PFSK-1 (cell line): ENCODE data around the gene PTPRK.

Experiments
- FOXP2 ChIP-seq: optimal IDR thresholded peaks from 2 replicates; pipeline ENCODE3; 2011; ENCODE audit warnings: borderline replicate concordance, control low read depth, inconsistent platforms; ENCODE audit not compliant: insufficient read depth; ENCODE audit errors: extremely low read length, extremely low read depth
- POLR2AphosphoS5 ChIP-seq: IDR thresholded peaks from 2 replicates; pipeline ENCODE4 v1.6.1; 2012; ENCODE audit warnings: low read depth, mild to moderate bottlenecking, control low read depth, low read length, moderate library complexity
- REST ChIP-seq, 2 experiments: IDR thresholded peaks; 2 replicates each; pipeline versions ENCODE4 v1.6.1 to v1.8.0; 2011 to 2012; ENCODE audit warnings: low read depth in 2 of 2, low read length in 2 of 2, control low read depth in 1 of 2, inconsistent platforms in 1 of 2, mild to moderate bottlenecking in 1 of 2, moderate library complexity in 1 of 2; ENCODE audit not compliant: insufficient read depth in 1 of 2
- SIN3A ChIP-seq: IDR thresholded peaks from 2 replicates; pipeline ENCODE4 v1.6.1; 2012; ENCODE audit warnings: mild to moderate bottlenecking, low read length, moderate library complexity, borderline replicate concordance; ENCODE audit not compliant: insufficient read depth
- TAF1 ChIP-seq: IDR thresholded peaks from 2 replicates; pipeline ENCODE4 v1.6.1; 2012; ENCODE audit warnings: low read length, control low read depth, borderline replicate concordance; ENCODE audit not compliant: insufficient read depth

Gene PTPRK

DNA sequence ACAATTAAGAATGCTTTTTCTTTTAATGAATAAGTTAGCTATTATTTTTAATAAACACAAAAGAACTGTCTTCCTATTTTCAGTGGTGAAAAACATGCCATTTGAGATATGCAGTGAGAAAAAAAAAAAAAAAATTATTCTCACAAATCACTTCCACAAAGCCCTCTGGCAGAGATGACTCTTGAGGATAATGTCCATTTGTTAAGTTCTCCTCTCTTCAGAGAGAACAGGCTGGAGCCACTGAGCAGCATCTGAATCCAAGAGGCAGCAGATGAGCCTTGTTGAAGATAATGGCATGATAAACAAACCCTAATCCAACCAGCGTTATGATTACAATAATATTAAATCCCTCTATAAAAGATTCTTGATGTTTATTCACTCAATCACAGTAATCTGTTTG, 105.0 kb downstream of the PTPRK start:
- no peak for TF ChIP-seq TAF1
- TF ChIP-seq FOXP2, result no peak
- TF ChIP-seq POLR2AphosphoS5, result no peak
- no peak for TF ChIP-seq REST (IDR thresholded peaks at IDR 0.05; ENCODE audit: insufficient read depth in 1 of 2, low read depth in 2 of 2, low read length in 2 of 2)
- no peak for TF ChIP-seq SIN3A

- no peak for TF ChIP-seq FOXP2
- no peak for TF ChIP-seq POLR2AphosphoS5
- TF ChIP-seq TAF1, result no peak
- TF ChIP-seq SIN3A, result no peak
- TF ChIP-seq REST (IDR thresholded peaks at IDR 0.05; ENCODE audit: insufficient read depth in 1 of 2, low read depth in 2 of 2, low read length in 2 of 2), result no peak
These were observed 105.5 kb downstream of the PTPRK start for GRCh38 chr6:128414943-128415342.

DNA sequence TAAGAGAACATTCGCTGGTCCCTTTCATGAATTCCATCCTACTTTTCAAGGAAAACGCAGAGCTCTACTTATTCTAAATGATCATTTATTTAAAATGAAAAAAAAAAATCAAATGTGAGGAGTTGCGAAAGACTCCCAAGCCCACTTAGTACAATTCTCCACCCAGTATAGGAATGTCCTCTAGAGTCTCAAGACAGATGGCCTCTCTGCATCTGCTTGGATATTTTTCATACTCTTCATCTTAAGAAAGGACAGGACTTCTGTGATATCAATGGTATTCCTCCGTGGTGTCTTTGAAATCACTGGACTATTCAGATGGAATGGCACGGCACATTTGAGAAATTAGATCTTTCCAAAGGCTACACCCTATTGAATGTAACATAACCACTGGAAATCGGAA, 107.1 kb downstream of the PTPRK start:
- TF ChIP-seq REST (IDR thresholded peaks at IDR 0.05; ENCODE audit: insufficient read depth in 1 of 2, low read depth in 2 of 2, low read length in 2 of 2), result no peak

- TF ChIP-seq SIN3A, result no peak
- TF ChIP-seq FOXP2, result no peak
- TF ChIP-seq TAF1, result no peak
- TF ChIP-seq REST (IDR thresholded peaks at IDR 0.05; ENCODE audit: insufficient read depth in 1 of 2, low read depth in 2 of 2, low read length in 2 of 2), result no peak
- no peak for TF ChIP-seq POLR2AphosphoS5
These were observed 107.7 kb downstream of the PTPRK start for GRCh38 chr6:128412680-128413079.

DNA sequence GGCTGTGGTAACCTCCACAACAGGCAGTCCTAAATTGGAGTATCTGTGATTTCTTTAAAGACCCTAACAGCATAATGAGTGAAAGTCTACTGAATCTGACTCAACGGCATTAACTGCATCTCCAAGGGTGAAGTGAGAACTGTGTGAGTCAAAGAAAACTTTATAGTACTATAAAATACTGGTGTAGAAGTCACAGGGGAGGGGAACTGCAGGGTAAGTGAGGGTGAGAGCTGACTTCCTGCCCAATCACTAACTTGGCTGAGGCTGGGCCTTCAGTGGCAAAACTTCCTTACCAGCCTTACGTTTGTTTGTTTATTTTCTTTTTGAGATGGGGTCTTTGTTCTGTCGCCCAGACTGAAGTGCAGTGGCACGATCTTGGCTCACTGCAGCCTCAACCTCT, 109.8 kb downstream of the PTPRK start:
- no peak for TF ChIP-seq SIN3A

GRCh38 chr6:128409003-128409402, 111.4 kb downstream of the PTPRK start:
- TF ChIP-seq SIN3A (no peak), REST (IDR thresholded peaks at IDR 0.05; ENCODE audit: insufficient read depth in 1 of 2, low read depth in 2 of 2, low read length in 2 of 2) (no peak), TAF1 (no peak), FOXP2 (no peak), POLR2AphosphoS5 (no peak)
